Activated CD8-positive, alpha-beta memory T cell treated with anti-CD3 and anti-CD28 coated beads for 24 hours (primary cell): Measurements from ENCODE around the gene PAX5.

Experiments used
- DNase-seq: peaks from one replicate; pipeline ENCODE4 v3.0.0-alpha.2; 2020

Gene PAX5

GRCh38 chr9:36793277-36793676 is 240.8 kb downstream of the PAX5 start:
- DNase-seq: no peak

- DNase-seq: no peak
Measured at GRCh38 chr9:36791222-36791950, 242.7 kb downstream of the PAX5 start.

- DNase-seq: no peak
Measured at GRCh38 chr9:36789886-36790285, 244.2 kb downstream of the PAX5 start.

GRCh38 chr9:36788534-36788933 is 245.5 kb downstream of the PAX5 start:
- no peak for DNase-seq

GRCh38 chr9:36787709-36788108 is 246.4 kb downstream of the PAX5 start:
- no peak for DNase-seq
